Stomach (tissue), 4 donors: Measurements from ENCODE around the gene ACLY.

Experiments used
- EP300 ChIP-seq: sonication (generic); formaldehyde crosslinking; IDR thresholded peaks from one replicate; pipeline ENCODE4 v1.6.1; 2017; ENCODE audit warnings: antibody characterized with exemption
- POLR2A ChIP-seq, 4 donors: fragments of 450-650 bp; IDR thresholded peaks; one replicate each; pipeline ENCODE4 v1.6.1; 2016; ENCODE audit warnings: antibody characterized with exemption in 4 of 4, control low read depth in 2 of 4, mild to moderate bottlenecking in 1 of 4, moderate library complexity in 1 of 4
- TF ChIP-seq, protein P1 (sequence below), 7 experiments: fragments of 450-650 bp in 4 of 7; fragments of 200-600 bp in 3 of 7; sonication (generic) in 3 of 7; IDR thresholded peaks; one replicate each; pipeline ENCODE4 v1.5.1; 2016 to 2019; ENCODE audit warnings: antibody characterized with exemption in 7 of 7, control low read depth in 2 of 7, mild to moderate bottlenecking in 1 of 7

DNA sequence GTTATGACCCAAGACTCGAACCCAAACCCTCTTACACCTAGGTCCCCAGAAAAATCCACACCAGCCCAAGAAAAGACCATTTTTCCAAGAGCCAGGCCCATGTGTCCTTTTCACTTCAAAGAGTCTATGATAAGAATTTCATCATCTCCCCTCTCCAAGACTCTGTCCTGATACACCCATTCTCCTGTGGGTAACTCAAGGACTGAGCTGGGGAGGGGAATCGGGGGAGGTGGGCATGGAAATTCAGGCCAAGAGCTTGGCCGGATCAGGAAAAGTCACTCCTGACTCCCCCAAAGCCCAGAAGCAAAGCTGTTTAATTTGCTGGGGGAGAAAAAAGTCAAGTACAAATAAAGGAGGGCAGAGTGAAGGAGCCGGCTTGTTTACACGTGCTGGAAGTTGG, 3.7 kb downstream of the ACLY start:
- no peak for TF ChIP-seq POLR2A (IDR thresholded peaks at IDR 0.05)
- TF ChIP-seq EP300, result no peak
- TF ChIP-seq, protein P1, sequence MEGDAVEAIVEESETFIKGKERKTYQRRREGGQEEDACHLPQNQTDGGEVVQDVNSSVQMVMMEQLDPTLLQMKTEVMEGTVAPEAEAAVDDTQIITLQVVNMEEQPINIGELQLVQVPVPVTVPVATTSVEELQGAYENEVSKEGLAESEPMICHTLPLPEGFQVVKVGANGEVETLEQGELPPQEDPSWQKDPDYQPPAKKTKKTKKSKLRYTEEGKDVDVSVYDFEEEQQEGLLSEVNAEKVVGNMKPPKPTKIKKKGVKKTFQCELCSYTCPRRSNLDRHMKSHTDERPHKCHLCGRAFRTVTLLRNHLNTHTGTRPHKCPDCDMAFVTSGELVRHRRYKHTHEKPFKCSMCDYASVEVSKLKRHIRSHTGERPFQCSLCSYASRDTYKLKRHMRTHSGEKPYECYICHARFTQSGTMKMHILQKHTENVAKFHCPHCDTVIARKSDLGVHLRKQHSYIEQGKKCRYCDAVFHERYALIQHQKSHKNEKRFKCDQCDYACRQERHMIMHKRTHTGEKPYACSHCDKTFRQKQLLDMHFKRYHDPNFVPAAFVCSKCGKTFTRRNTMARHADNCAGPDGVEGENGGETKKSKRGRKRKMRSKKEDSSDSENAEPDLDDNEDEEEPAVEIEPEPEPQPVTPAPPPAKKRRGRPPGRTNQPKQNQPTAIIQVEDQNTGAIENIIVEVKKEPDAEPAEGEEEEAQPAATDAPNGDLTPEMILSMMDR (IDR thresholded peaks at IDR 0.05), result no peak
